H9 (cell line): ENCODE data around the gene FUT2. TPM values are rescaled to one million over a fixed set of nuclear protein-coding genes. Genes with fewer than 3 reads are reported as not detected.

Experiments
- DNase-seq: peaks from one replicate; pipeline ENCODE4 v3.0.0-alpha.2; 2017
- H2AFZ ChIP-seq: one replicate; pipeline ENCODE4 v1.6.1; 2013; ENCODE audit warnings: mild to moderate bottlenecking, low read length, control low read depth, moderate library complexity
- H2AK5ac ChIP-seq: 2 replicates; pipeline ENCODE4 v1.6.1; 2013; ENCODE audit warnings: low read length, control low read depth, mixed read lengths; ENCODE audit not compliant: insufficient read length
- H2BK120ac ChIP-seq: one replicate; pipeline ENCODE4 v1.6.1; 2013; ENCODE audit warnings: low read depth, mild to moderate bottlenecking, low read length, control low read depth, inconsistent platforms; ENCODE audit not compliant: poor library complexity, severe bottlenecking
- H2BK12ac ChIP-seq: 2 replicates; pipeline ENCODE4 v1.6.1; 2013; ENCODE audit warnings: low read length, control low read depth, mixed read lengths, low read depth; ENCODE audit not compliant: insufficient read length
- H2BK15ac ChIP-seq: 2 replicates; pipeline ENCODE4 v1.6.1; 2013; ENCODE audit warnings: low read depth, low read length, control low read depth
- H2BK20ac ChIP-seq: one replicate; pipeline ENCODE4 v1.6.1; 2013; ENCODE audit warnings: low read depth, mild to moderate bottlenecking, low read length, control low read depth, inconsistent platforms; ENCODE audit not compliant: poor library complexity, severe bottlenecking
- H2BK5ac ChIP-seq: 2 replicates; pipeline ENCODE4 v1.6.1; 2013; ENCODE audit warnings: low read length, control low read depth, mixed read lengths; ENCODE audit not compliant: insufficient read length
- H3K14ac ChIP-seq: 2 replicates; pipeline ENCODE4 v1.6.1; 2013; ENCODE audit warnings: low read length, control low read depth; ENCODE audit not compliant: insufficient read depth
- H3K18ac ChIP-seq: 2 replicates; pipeline ENCODE4 v1.6.1; 2013; ENCODE audit warnings: low read depth, mild to moderate bottlenecking, mixed read lengths, low read length, control low read depth; ENCODE audit not compliant: insufficient read length
- H3K23ac ChIP-seq: 2 replicates; pipeline ENCODE4 v1.6.1; 2013; ENCODE audit warnings: low read length, control low read depth, mixed read lengths, low read depth; ENCODE audit not compliant: insufficient read length
- H3K23me2 ChIP-seq: 2 replicates; pipeline ENCODE4 v1.6.1; 2013; ENCODE audit warnings: low read depth, mild to moderate bottlenecking, mixed read lengths, low read length, control low read depth; ENCODE audit not compliant: insufficient read length, poor library complexity, severe bottlenecking
- H3K27ac ChIP-seq: 2 replicates; pipeline ENCODE4 v1.5.1; 2013; ENCODE audit warnings: low read length, control low read depth, mixed read lengths, low read depth; ENCODE audit not compliant: insufficient read length
- H3K27me3 ChIP-seq: 2 replicates; pipeline ENCODE4 v1.6.1; 2013; ENCODE audit warnings: low read length, control low read depth, inconsistent platforms; ENCODE audit not compliant: insufficient read depth
- H3K4ac ChIP-seq: 2 replicates; pipeline ENCODE4 v1.6.1; 2013; ENCODE audit warnings: low read depth, mild to moderate bottlenecking, control low read depth, inconsistent platforms, low read length, moderate library complexity
- H3K4me1 ChIP-seq: 2 replicates; pipeline ENCODE4 v1.6.1; 2013; ENCODE audit warnings: low read length, control low read depth, inconsistent platforms; ENCODE audit not compliant: insufficient read depth
- H3K4me2 ChIP-seq: 2 replicates; pipeline ENCODE4 v1.6.1; 2013; ENCODE audit warnings: low read length, control low read depth, mixed read lengths; ENCODE audit not compliant: insufficient read length, insufficient read depth
- H3K56ac ChIP-seq: 2 replicates; pipeline ENCODE4 v1.6.1; 2013; ENCODE audit warnings: low read depth, mild to moderate bottlenecking, mixed read lengths, low read length, control low read depth; ENCODE audit not compliant: insufficient read length
- H3K79me1 ChIP-seq: 2 replicates; pipeline ENCODE4 v1.6.1; 2013; ENCODE audit warnings: low read depth, mild to moderate bottlenecking, moderate library complexity, low read length, control low read depth, inconsistent platforms; ENCODE audit not compliant: insufficient read depth, poor library complexity, severe bottlenecking
- H3K79me2 ChIP-seq: 2 replicates; pipeline ENCODE4 v1.6.1; 2013; ENCODE audit warnings: low read length, control low read depth, inconsistent platforms; ENCODE audit not compliant: insufficient read depth
- H3K9ac ChIP-seq: 2 replicates; pipeline ENCODE4 v1.6.1; 2013; ENCODE audit warnings: low read length, control low read depth, mixed read lengths; ENCODE audit not compliant: insufficient read length; ENCODE audit errors: extremely low read depth
- H3K9me3 ChIP-seq: one replicate; pipeline ENCODE4 v1.6.1; 2013; ENCODE audit warnings: low read depth, low read length, inconsistent platforms; ENCODE audit not compliant: control insufficient read depth
- H3T11ph ChIP-seq: one replicate; pipeline ENCODE4 v1.6.1; 2013; ENCODE audit warnings: mild to moderate bottlenecking, low read length, control low read depth, inconsistent platforms
- H4K20me1 ChIP-seq: one replicate; pipeline ENCODE4 v1.6.1; 2013; ENCODE audit not compliant: control insufficient read depth, insufficient read length, insufficient read depth
- H4K5ac ChIP-seq: 2 replicates; pipeline ENCODE4 v1.6.1; 2013; ENCODE audit warnings: low read depth, mild to moderate bottlenecking, mixed read lengths, low read length, control low read depth; ENCODE audit not compliant: insufficient read length
- H4K8ac ChIP-seq: replicated peaks from 2 replicates; pipeline ENCODE4 v1.6.1; 2013; ENCODE audit warnings: low read length, control low read depth, mixed read lengths, low read depth; ENCODE audit not compliant: insufficient read length
- H4K91ac ChIP-seq: 2 replicates; pipeline ENCODE4 v1.6.1; 2013; ENCODE audit warnings: low read depth, mild to moderate bottlenecking, moderate library complexity, mixed read lengths, low read length, control low read depth; ENCODE audit not compliant: insufficient read length
- H3K27ac Mint-ChIP-seq, 3 experiments: 2 replicates in 2 of 3; 3 replicates in 1 of 3; pipeline ENCODE4 v1.8.0; 2020 to 2021; ENCODE audit warnings: mixed read lengths in 3 of 3, mild to moderate bottlenecking in 1 of 3, moderate library complexity in 1 of 3
- H3K27me3 Mint-ChIP-seq: 2 replicates; pipeline ENCODE4 v1.8.0; 2021; ENCODE audit warnings: low read depth, mild to moderate bottlenecking, moderate library complexity, mixed read lengths
- H3K36me3 Mint-ChIP-seq, 3 experiments: 2 replicates in 2 of 3; 3 replicates in 1 of 3; pipeline ENCODE4 v1.8.0; 2020 to 2021; ENCODE audit warnings: low read depth in 3 of 3, mixed read lengths in 3 of 3; ENCODE audit not compliant: insufficient read depth in 1 of 3
- H3K4me1 Mint-ChIP-seq, 2 experiments: 2 replicates each; pipeline ENCODE4 v1.8.0; 2020; ENCODE audit warnings: mixed read lengths in 2 of 2
- H3K4me3 Mint-ChIP-seq, 2 experiments: 2 replicates in 1 of 2; 3 replicates in 1 of 2; pipeline ENCODE4 v1.8.0; 2020 to 2021; ENCODE audit warnings: mild to moderate bottlenecking in 2 of 2, mixed read lengths in 2 of 2, moderate library complexity in 1 of 2
- H3K9me3 Mint-ChIP-seq, 2 experiments: 2 replicates in 1 of 2; 3 replicates in 1 of 2; pipeline ENCODE4 v1.8.0; 2020; ENCODE audit warnings: mild to moderate bottlenecking in 2 of 2, mixed read lengths in 2 of 2, moderate library complexity in 1 of 2
- CTCF ChIP-seq: fragments of 200-600 bp; sonication (generic); conservative IDR thresholded peaks from 3 replicates; pipeline ENCODE4 v1.8.0; 2021; ENCODE audit warnings: antibody characterized with exemption, mild to moderate bottlenecking
- WGBS: extraction: QIAGEN DNeasy Blood & Tissue Kit; methylation state at CpG from one replicate; pipeline ENCODE4 v1.1.7; 2013; ENCODE audit warnings: missing lambda C conversion rate, low lambda C conversion rate, mixed read lengths; ENCODE audit not compliant: insufficient read length; ENCODE audit errors: extremely low coverage; 5-methylcytosine and 5-hydroxymethylcytosine counted together
- total RNA-seq: library from RNA; stranded (reverse); gene quantifications from 2 replicates; pipeline ENCODE4 v1.2.1, GENCODE V29; 2021

The FUT2 gene
- total RNA-seq, 1 experiment from 2014 or later, result 11.4 TPM

GRCh38 chr19:48755084-48755641, 59.4 kb downstream of the FUT2 start, which contains the start of gene FGF21:
Gene FGF21, plus strand, starts transcription at chr19:48755524. Its CDS starts 713 bp downstream, at chr19:48756237.
- Histone ChIP-seq H2AFZ (no peak within 1 kb of the TSS), H4K20me1 (no peaks in the 10 kb centered on the region), H3K9me3 (no peaks in the 10 kb centered on the region), H2BK12ac (peak within 1 kb of the TSS; percentile 67), H4K91ac (peak within 1 kb of the TSS; percentile 39), H4K8ac (peak within 1 kb of the TSS; percentile 2), H2BK5ac (no peak within 1 kb of the TSS), H2AK5ac (peak within 1 kb of the TSS; percentile 91), H2BK20ac (peak within 1 kb of the TSS; percentile 65), H3K18ac (peak within 1 kb of the TSS; percentile 80), H3K23ac (no peak within 1 kb of the TSS), H3K14ac (peak within 1 kb of the TSS; percentile 87), H3K79me1 (peaks cover 4% of the 10 kb centered on the region), H3K23me2 (peaks cover 8% of the 10 kb centered on the region), H4K5ac (no peak within 1 kb of the TSS), H3K27me3 (no peaks in the 10 kb centered on the region), H3K4me1 (peaks cover 12% of the 10 kb centered on the region; the same call in 1 of the 2 replicates), H3T11ph (no peak within 1 kb of the TSS), H3K4me2 (no peak within 1 kb of the TSS), H2BK15ac (no peak within 1 kb of the TSS), H3K79me2 (peaks cover 4% of the 10 kb centered on the region; the same call in 1 of the 2 replicates), H3K56ac (no peak within 1 kb of the TSS), H3K9ac (no peak within 1 kb of the TSS), H3K27ac (no peak within 1 kb of the TSS), H3K4ac (peak within 1 kb of the TSS; percentile 48), H2BK120ac (peak within 1 kb of the TSS; percentile 89)
- H3K36me3 Mint-ChIP-seq, result peaks cover 11 to 13% (median 12%) of the 10 kb centered on the region in 3 experiments; a peak in 6 of 7 replicates
- peak; percentile 47 for DNase-seq
- H3K4me1 Mint-ChIP-seq, result peaks cover 34 to 51% of the 10 kb centered on the region in 2 experiments
- peaks cover 10% of the 10 kb centered on the region for H3K27me3 Mint-ChIP-seq
- peak within 1 kb of the TSS; percentile 65 to 82 (median 81); a peak in 6 of 7 replicates for H3K27ac Mint-ChIP-seq
- peak within 1 kb of the TSS; percentile 3 to 50; a peak in 2 of 5 replicates for H3K4me3 Mint-ChIP-seq
- no peak for TF ChIP-seq CTCF
- no CpG with 5 or more reads among the region's 4 CpGs for WGBS
- H3K9me3 Mint-ChIP-seq, result no peaks in the 10 kb centered on the region; a peak in 1 of 5 replicates

Other genes starting within 250 kb of the FUT2 start
- gene GRWD1, start 250.0 kb upstream of the FUT2 start, total RNA-seq, result 92.0 and 94.6 TPM in 2 replicates
- gene KCNJ14, start 240.4 kb upstream of the FUT2 start, total RNA-seq, result 1.1 and 1.2 TPM in 2 replicates
- gene CYTH2, start 226.6 kb upstream of the FUT2 start, total RNA-seq, result 97.1 and 103 TPM in 2 replicates
- 14.4 and 15.2 TPM in 2 replicates for gene LMTK3, start 184.1 kb upstream of the FUT2 start, total RNA-seq
- 1.3 and 1.7 TPM in 2 replicates for gene SULT2B1, start 143.8 kb upstream of the FUT2 start, total RNA-seq
- not detected in 2 replicates for gene SPACA4, start 89.2 kb upstream of the FUT2 start, total RNA-seq
- 9.2 and 9.5 TPM in 2 replicates for gene FAM83E, start 80.9 kb upstream of the FUT2 start, total RNA-seq
- 1,855 and 1,874 TPM in 2 replicates for gene RPL18, start 76.8 kb upstream of the FUT2 start, total RNA-seq
- gene SPHK2, start 76.5 kb upstream of the FUT2 start, total RNA-seq, result 55.0 and 57.2 TPM in 2 replicates
- gene DBP, start 58.6 kb upstream of the FUT2 start, total RNA-seq, result 11.4 and 12.6 TPM in 2 replicates
- gene CA11, start 49.8 kb upstream of the FUT2 start, total RNA-seq, result 102 and 107 TPM in 2 replicates
- gene NTN5, start 23.0 kb upstream of the FUT2 start, total RNA-seq, result 0.33 and 0.55 TPM in 2 replicates
- 1.4 and 1.6 TPM in 2 replicates for gene MAMSTR, start 23.8 kb downstream of the FUT2 start, total RNA-seq
- 2.4 and 2.8 TPM in 2 replicates for gene RASIP1, start 44.6 kb downstream of the FUT2 start, total RNA-seq
- gene IZUMO1, start 50.9 kb downstream of the FUT2 start, total RNA-seq, result 2.6 and 3.7 TPM in 2 replicates
- 15.9 and 16.1 TPM in 2 replicates for gene FUT1, start 56.7 kb downstream of the FUT2 start, total RNA-seq
- gene FGF21, start 59.6 kb downstream of the FUT2 start, total RNA-seq, result 0.55 and 0.90 TPM in 2 replicates
- 30.6 and 32.7 TPM in 2 replicates for gene BCAT2, start 115.1 kb downstream of the FUT2 start, total RNA-seq
- 11.2 and 11.6 TPM in 2 replicates for gene HSD17B14, start 140.5 kb downstream of the FUT2 start, total RNA-seq
- 14.3 and 15.3 TPM in 2 replicates for gene PLEKHA4, start 172.6 kb downstream of the FUT2 start, total RNA-seq
- 17.2 and 17.5 TPM in 2 replicates for gene PPP1R15A, start 176.4 kb downstream of the FUT2 start, total RNA-seq
- 0.94 and 1.0 TPM in 2 replicates for gene TULP2, start 202.8 kb downstream of the FUT2 start, total RNA-seq
- gene NUCB1, start 204.3 kb downstream of the FUT2 start, total RNA-seq, result 125 and 131 TPM in 2 replicates
- gene DHDH, start 237.7 kb downstream of the FUT2 start, total RNA-seq, result 1.4 and 2.0 TPM in 2 replicates